ENCODE results near the gene ABCA1.

- TF ChIP-seq IKZF1 (IDR thresholded peaks at IDR 0.05) = no peak
- no peak for TF ChIP-seq ZNF24 (IDR thresholded peaks at IDR 0.05)
- TF ChIP-seq, protein P1, sequence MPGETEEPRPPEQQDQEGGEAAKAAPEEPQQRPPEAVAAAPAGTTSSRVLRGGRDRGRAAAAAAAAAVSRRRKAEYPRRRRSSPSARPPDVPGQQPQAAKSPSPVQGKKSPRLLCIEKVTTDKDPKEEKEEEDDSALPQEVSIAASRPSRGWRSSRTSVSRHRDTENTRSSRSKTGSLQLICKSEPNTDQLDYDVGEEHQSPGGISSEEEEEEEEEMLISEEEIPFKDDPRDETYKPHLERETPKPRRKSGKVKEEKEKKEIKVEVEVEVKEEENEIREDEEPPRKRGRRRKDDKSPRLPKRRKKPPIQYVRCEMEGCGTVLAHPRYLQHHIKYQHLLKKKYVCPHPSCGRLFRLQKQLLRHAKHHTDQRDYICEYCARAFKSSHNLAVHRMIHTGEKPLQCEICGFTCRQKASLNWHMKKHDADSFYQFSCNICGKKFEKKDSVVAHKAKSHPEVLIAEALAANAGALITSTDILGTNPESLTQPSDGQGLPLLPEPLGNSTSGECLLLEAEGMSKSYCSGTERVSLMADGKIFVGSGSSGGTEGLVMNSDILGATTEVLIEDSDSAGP (CRISPR knock-in tag; IDR thresholded peaks at IDR 0.05; ENCODE audit: borderline replicate concordance) = no peak
- TF ChIP-seq NR2C2 (CRISPR knock-in tag; IDR thresholded peaks at IDR 0.05; ENCODE audit: borderline replicate concordance) = no peak
- TF ChIP-seq, protein P2, sequence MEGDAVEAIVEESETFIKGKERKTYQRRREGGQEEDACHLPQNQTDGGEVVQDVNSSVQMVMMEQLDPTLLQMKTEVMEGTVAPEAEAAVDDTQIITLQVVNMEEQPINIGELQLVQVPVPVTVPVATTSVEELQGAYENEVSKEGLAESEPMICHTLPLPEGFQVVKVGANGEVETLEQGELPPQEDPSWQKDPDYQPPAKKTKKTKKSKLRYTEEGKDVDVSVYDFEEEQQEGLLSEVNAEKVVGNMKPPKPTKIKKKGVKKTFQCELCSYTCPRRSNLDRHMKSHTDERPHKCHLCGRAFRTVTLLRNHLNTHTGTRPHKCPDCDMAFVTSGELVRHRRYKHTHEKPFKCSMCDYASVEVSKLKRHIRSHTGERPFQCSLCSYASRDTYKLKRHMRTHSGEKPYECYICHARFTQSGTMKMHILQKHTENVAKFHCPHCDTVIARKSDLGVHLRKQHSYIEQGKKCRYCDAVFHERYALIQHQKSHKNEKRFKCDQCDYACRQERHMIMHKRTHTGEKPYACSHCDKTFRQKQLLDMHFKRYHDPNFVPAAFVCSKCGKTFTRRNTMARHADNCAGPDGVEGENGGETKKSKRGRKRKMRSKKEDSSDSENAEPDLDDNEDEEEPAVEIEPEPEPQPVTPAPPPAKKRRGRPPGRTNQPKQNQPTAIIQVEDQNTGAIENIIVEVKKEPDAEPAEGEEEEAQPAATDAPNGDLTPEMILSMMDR (CRISPR knock-in tag; IDR thresholded peaks at IDR 0.05) = no peak
- TF ChIP-seq POLR2A (IDR thresholded peaks at IDR 0.05; ENCODE audit: insufficient read depth in 1 of 2, low read depth in 2 of 2, low read length in 2 of 2) = no peak
- no peak for TF ChIP-seq POLR2AphosphoS5 (IDR thresholded peaks at IDR 0.05; ENCODE audit: low read depth, low read length)
- no peak for TF ChIP-seq ZBTB21 (CRISPR knock-in tag; IDR thresholded peaks at IDR 0.05)
- TF ChIP-seq ELK4 (CRISPR knock-in tag; IDR thresholded peaks at IDR 0.05; ENCODE audit: borderline replicate concordance) = no peak
These were observed 6.8 kb downstream of the ABCA1 start for GRCh38 chr9:104921067-104921741.
